Effector memory CD8-positive, alpha-beta T cell (primary cell): ENCODE data around the gene PARD3B.
"Not testable (repeated sequence)": the region's sequence is repeated elsewhere in the genome, so short reads cannot be mapped to it uniquely, and the experiment has no call there.

Experiments used
- ATAC-seq: fragments of 150-1000 bp; cut with Tn5 transposase; replicated peaks from 2 replicates; pipeline ENCODE4 v1.10.0; 2021; ENCODE audit warnings: mild to moderate bottlenecking, moderate library complexity
- DNase-seq, 3 experiments: peaks; one replicate each; pipeline ENCODE4 v3.0.0; 2021
- H3K27ac Mint-ChIP-seq, 2 donors: one replicate each; pipeline ENCODE4 v1.8.0; 2022; ENCODE audit warnings: mild to moderate bottlenecking in 2 of 2, mixed read lengths in 2 of 2, moderate library complexity in 2 of 2
- H3K27me3 Mint-ChIP-seq, 2 donors: one replicate each; pipeline ENCODE4 v1.8.0; 2022; ENCODE audit warnings: mixed read lengths in 2 of 2
- H3K36me3 Mint-ChIP-seq: one replicate; pipeline ENCODE4 v1.8.0; 2022; ENCODE audit warnings: mild to moderate bottlenecking, moderate library complexity, mixed read lengths; ENCODE audit not compliant: insufficient read depth
- H3K4me1 Mint-ChIP-seq, 2 donors: one replicate each; pipeline ENCODE4 v1.8.0; 2022; ENCODE audit warnings: low read depth in 2 of 2, mixed read lengths in 2 of 2
- H3K4me3 Mint-ChIP-seq, 2 donors: one replicate each; pipeline ENCODE4 v1.8.0; 2022; ENCODE audit warnings: mild to moderate bottlenecking in 2 of 2, mixed read lengths in 2 of 2, moderate library complexity in 2 of 2
- H3K9me3 Mint-ChIP-seq, 2 donors: one replicate each; pipeline ENCODE4 v1.8.0; 2022; ENCODE audit warnings: mixed read lengths in 2 of 2

The PARD3B gene

DNA sequence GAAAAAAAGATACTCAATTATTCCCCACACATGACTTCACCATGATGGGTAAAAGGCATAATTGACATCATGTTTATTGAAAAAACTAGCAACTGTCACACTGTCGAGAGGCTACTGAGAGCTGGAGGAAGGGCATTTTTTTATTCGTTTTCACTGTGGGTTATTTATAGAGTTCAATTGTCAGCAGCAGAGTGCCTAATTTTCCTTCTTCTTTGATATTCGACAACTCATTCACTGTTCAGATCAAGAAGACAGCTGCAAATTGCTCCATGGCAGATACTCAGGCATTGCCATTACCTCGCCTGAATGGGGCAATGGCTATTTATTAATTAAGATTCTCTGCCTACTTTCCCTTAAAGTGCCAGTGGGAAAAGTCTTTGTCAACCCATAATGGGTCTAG, 939.5 kb downstream of the PARD3B start:
- DNase-seq (no peak), ATAC-seq (no peak)
- H3K36me3 Mint-ChIP-seq, result no peaks in the 10 kb centered on the region
- no peaks in the 10 kb centered on the region for H3K9me3 Mint-ChIP-seq
- H3K4me1 Mint-ChIP-seq, result no peaks in the 10 kb centered on the region
- no peak overlapping the region for H3K4me3 Mint-ChIP-seq
- no peak overlapping the region for H3K27ac Mint-ChIP-seq
- no peaks in the 10 kb centered on the region for H3K27me3 Mint-ChIP-seq

DNA sequence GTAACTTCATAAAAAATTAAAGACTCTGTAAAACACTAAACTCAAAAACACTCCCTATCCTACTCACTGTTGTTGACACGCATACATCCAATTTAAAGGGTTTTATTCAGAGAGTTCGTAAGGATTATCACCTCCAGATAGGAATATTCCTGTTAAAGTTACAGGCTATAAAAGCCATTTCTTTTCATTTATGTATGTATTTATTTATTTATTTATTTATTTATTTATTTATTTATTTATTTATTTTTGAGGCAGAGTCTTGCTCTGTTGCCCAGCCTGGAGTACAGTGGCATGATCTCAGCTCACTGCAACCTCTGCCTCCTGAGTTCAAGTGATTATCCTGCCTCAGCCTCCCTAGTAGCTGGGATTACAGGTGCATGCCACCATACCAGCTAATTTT, 948.3 kb downstream of the PARD3B start:
- not testable (repeated sequence) for H3K27me3 Mint-ChIP-seq, H3K4me1 Mint-ChIP-seq, H3K36me3 Mint-ChIP-seq, ATAC-seq, DNase-seq, H3K4me3 Mint-ChIP-seq, H3K9me3 Mint-ChIP-seq, H3K27ac Mint-ChIP-seq

DNA sequence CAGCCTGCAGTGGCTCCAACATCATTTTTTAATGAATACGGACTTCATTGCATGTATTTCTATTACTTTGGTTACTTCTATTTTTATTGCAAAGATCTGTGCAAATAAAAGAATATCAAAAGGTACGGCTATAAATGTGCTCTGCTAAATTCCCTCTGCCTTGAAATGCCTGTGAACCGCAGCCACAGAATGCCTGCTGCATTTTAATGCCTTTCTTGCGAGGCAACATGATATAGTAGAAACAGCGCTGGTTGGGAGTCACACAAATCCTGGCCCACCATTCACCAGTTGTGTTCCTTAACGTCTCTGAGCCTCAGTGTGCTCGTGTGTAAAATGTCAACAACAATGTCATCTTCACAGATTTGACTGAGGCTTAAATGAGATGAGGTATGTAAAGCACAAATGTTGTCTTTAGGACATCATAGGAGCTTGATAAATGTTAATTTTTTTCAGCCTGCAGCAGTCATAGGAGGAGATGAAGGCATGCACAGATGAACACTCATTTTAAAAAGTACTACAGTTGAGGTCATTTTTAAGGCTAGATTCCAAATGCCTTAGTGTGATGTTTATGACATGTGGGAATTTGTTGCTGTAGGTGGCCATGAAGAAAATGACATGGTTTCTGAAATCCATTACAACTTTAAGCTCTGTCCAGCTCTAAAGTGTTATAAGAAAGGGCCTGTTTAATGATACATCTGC, 949.4 kb downstream of the PARD3B start:
- H3K9me3 Mint-ChIP-seq, result no peaks in the 10 kb centered on the region
- H3K36me3 Mint-ChIP-seq, result no peaks in the 10 kb centered on the region
- H3K27me3 Mint-ChIP-seq, result no peaks in the 10 kb centered on the region
- ATAC-seq, result no peak
- no peaks in the 10 kb centered on the region for H3K4me1 Mint-ChIP-seq
- no peak overlapping the region for H3K27ac Mint-ChIP-seq
- DNase-seq, result no peak
- H3K4me3 Mint-ChIP-seq, result no peak overlapping the region

DNA sequence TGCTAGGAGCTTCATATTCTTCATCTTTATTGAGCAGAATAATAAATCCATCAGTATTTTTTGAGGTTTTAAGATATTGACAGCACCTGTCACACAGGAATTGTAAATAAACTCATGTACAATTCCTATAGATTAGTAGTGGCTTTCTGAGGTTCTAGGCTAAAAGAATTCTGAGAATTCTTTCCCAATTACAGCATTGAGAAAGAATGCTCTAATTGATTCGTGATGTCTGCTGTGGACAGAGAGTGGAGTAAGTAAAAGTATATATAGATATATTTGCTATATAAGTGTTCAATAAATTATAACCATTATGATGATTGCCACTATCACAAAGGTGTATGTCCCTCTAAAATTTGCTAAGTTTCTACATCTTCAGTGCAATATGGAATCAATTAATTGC, 950.5 kb downstream of the PARD3B start:
- ATAC-seq (no peak), DNase-seq (no peak)
- Mint-ChIP-seq H3K4me3 (no peak overlapping the region), H3K27me3 (no peaks in the 10 kb centered on the region), H3K9me3 (no peaks in the 10 kb centered on the region), H3K36me3 (no peaks in the 10 kb centered on the region), H3K27ac (no peak overlapping the region), H3K4me1 (no peaks in the 10 kb centered on the region)

DNA sequence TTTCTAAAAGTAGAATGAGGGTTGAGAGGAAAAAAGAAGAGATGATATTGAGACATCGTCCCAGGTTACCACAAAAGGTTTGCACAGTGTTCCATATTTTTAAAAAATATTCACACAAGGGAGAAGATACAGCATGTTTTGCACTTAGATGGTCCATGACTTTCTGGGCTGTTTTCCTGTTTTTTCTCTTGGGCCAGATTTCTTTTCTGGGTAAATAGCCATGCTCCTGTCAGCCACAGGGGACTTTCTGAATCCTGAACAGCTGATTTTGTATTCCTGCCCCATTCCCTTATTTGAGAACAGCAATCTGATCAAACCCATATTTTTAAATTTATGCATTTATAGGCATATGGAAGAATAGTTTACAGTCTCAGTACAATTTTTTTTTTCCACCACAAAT, 951.1 kb downstream of the PARD3B start:
- Mint-ChIP-seq H3K4me3 (no peak overlapping the region), H3K36me3 (no peaks in the 10 kb centered on the region), H3K27ac (no peak overlapping the region), H3K9me3 (no peaks in the 10 kb centered on the region), H3K4me1 (no peaks in the 10 kb centered on the region), H3K27me3 (no peaks in the 10 kb centered on the region)
- DNase-seq (no peak), ATAC-seq (no peak)

DNA sequence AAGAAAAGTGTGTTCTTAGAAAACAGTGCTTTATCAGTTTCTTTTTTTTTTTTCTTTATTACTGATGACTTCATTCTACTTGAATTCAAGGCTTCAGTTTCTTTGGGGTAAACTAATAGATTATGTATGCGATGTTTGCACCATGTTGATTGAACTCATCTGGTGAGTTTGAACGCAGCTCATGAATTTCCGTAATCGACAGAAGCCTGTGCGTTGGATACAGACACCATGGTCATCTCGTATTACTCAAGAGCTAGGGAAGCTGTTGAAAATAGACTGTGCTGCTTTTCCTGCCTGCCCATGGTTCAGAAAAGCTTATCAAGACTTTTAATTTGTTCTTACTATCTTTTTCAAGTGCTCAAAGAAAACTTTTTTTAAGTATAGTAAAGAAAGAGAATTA, 951.5 kb downstream of the PARD3B start:
- no peak for ATAC-seq
- H3K4me3 Mint-ChIP-seq, result no peak overlapping the region
- no peak overlapping the region for H3K27ac Mint-ChIP-seq
- H3K27me3 Mint-ChIP-seq, result no peaks in the 10 kb centered on the region
- H3K36me3 Mint-ChIP-seq, result no peaks in the 10 kb centered on the region
- DNase-seq, result no peak
- H3K9me3 Mint-ChIP-seq, result no peaks in the 10 kb centered on the region
- H3K4me1 Mint-ChIP-seq, result no peaks in the 10 kb centered on the region

DNA sequence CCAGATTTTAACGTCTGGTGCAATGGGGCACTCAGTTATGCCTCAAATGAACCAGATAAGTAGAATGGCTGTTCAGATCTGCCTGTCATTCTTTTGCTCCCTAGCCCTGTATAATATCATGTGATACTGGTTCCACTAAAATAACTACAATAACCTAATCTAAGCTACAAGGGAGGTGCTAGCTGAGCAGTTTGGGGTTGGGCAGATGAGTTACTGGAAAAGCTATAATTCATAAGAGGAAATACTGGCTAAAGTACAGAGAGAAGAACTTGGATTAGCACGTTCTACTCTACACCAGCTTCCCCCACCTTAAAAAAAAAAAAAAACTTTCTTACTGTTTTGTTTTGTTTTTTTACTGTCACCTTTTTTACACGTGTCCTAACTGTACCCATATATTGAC, 953.7 kb downstream of the PARD3B start:
- Mint-ChIP-seq H3K36me3 (no peaks in the 10 kb centered on the region), H3K27ac (no peak overlapping the region), H3K4me1 (no peaks in the 10 kb centered on the region), H3K4me3 (no peak overlapping the region), H3K27me3 (no peaks in the 10 kb centered on the region), H3K9me3 (no peaks in the 10 kb centered on the region)
- no peak for ATAC-seq
- DNase-seq, result no peak

DNA sequence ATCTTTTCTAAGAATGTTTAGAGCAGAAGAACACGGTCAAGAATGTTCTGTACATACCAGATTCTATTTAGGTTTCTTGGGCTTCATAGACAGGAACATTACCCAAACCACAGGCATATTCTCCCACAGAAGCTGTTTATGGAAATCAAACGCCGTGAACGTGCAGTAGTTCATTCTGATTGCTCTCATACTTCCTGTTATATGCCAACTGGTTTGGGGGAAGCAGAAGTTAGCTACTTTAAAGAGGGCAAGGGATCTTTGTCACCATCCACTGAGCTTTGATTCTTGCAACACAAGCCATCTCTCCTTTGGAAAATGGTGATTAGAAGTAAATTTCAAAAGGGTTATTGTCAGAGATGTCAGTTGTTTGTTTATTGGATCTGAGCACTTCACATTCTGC, 954.8 kb downstream of the PARD3B start:
- DNase-seq, result no peak
- Mint-ChIP-seq H3K9me3 (no peaks in the 10 kb centered on the region), H3K27ac (no peak overlapping the region), H3K27me3 (no peaks in the 10 kb centered on the region), H3K36me3 (no peaks in the 10 kb centered on the region), H3K4me3 (no peak overlapping the region), H3K4me1 (no peaks in the 10 kb centered on the region)
- ATAC-seq, result no peak

DNA sequence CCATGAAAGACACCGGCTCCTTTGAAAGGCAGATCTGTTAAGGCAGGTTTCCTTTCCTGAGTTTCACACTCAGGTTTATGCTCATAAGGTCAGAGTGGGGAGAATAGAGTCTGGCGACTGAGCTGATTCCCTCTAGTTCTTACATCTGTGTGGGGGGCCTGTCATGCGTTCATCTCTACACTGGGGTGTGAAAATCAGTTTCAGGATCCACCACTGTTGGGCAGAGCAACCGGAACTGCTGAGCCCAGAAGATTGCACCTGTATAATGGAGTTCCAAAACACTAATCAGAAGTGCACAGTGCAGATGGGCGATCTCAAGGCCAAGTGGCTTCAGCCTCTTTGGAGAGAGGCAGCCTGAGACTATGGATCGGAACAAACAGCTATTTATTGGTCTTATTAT, 955.7 kb downstream of the PARD3B start:
- no peak for ATAC-seq
- no peaks in the 10 kb centered on the region for H3K9me3 Mint-ChIP-seq
- no peaks in the 10 kb centered on the region for H3K27me3 Mint-ChIP-seq
- H3K4me3 Mint-ChIP-seq, result no peak overlapping the region
- no peaks in the 10 kb centered on the region for H3K36me3 Mint-ChIP-seq
- H3K4me1 Mint-ChIP-seq, result no peaks in the 10 kb centered on the region
- DNase-seq, result no peak
- no peak overlapping the region for H3K27ac Mint-ChIP-seq

DNA sequence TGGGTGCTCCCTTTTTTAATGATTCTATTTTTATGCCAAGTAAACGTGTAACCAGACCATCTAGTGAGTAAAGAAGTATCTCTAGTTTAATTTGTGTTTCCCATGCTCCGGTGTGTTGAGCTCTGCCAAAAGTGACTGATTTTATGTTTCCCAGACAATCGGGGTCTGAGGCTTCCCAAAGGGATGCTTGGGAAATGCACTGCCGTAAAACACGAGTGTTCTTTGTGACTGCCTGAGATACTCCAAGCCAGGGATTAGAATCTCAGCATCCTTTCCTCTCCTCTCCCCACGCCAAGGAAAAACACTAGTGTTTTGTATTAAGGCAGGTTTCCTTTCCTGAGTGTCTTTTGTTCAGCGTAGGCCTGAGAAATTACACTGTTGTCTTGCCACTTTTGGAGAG, 956.6 kb downstream of the PARD3B start:
- Mint-ChIP-seq H3K27me3 (no peaks in the 10 kb centered on the region), H3K4me3 (no peak overlapping the region)
- ATAC-seq, result no peak

DNA sequence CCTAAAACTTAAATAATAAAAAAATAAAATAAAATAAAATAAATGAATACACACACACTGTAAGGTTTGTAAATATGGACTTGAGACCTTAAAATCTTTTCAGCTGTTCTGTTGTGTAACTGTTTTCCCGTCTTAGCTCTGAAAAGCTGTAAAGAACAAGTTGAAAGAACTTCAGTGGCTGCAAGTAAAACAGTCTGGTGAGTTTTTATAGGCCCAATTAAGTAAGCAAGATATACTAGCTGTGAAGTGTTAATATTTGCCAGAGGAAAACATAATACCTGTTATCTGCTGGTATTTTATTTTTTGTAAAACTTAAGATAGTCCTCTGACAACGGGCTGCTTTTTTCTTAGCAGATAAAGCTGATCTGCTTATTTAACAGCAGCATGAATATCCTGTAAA, 960.1 kb downstream of the PARD3B start:
- no peak overlapping the region for H3K27ac Mint-ChIP-seq
- H3K27me3 Mint-ChIP-seq, result no peaks in the 10 kb centered on the region
- ATAC-seq (no peak), DNase-seq (no peak)
- no peaks in the 10 kb centered on the region for H3K9me3 Mint-ChIP-seq
- no peaks in the 10 kb centered on the region for H3K36me3 Mint-ChIP-seq
- no peak overlapping the region for H3K4me3 Mint-ChIP-seq
- H3K4me1 Mint-ChIP-seq, result no peaks in the 10 kb centered on the region

More for the DNA sequence above, 956.6 kb downstream of the PARD3B start:
- H3K4me1 Mint-ChIP-seq, result no peaks in the 10 kb centered on the region
- H3K36me3 Mint-ChIP-seq, result no peaks in the 10 kb centered on the region
- H3K27ac Mint-ChIP-seq, result no peak overlapping the region
- no peak for DNase-seq
- H3K9me3 Mint-ChIP-seq, result no peaks in the 10 kb centered on the region

DNA sequence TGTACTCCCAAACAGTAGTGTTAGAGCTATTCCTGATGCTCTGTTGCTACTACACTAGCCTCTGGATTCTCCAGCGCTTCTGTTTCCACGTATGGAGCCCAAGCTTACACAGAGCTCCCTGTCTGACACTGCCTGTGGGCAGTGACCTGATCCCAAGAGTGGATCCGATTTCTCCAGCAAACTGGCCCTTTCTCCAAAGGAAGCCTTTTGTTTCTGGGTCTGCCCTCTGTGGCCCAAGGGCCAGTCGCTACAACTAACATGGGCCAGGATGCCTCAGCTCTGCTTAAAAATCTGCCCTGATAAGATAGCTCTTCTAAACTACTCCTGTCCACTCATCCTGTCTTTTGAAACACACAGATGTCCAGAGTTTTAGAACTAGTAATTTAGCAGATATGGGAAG, 964.4 kb downstream of the PARD3B start:
- Mint-ChIP-seq H3K36me3 (no peaks in the 10 kb centered on the region), H3K27ac (no peak overlapping the region), H3K4me3 (no peak overlapping the region), H3K9me3 (no peaks in the 10 kb centered on the region), H3K4me1 (no peaks in the 10 kb centered on the region), H3K27me3 (no peaks in the 10 kb centered on the region)
- ATAC-seq (no peak), DNase-seq (no peak)

DNA sequence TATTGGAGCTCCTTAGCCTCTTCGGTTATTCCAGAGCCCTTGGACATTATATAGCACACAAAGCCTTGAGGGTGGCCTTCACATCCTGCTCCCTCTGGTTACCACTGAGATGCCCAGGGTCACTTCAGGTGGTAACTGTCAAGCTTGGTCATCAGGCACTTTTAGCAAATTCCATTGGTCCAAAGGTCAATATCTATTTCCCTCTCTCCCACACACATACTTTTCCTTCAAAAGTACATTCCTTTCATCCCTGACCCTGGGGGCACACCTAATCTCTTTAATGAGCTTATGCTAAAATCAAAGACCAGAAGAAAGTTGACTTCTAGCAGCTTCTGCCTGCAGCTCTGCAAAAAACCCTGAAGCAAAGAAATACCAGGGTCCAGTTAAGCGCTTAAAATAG, 965.1 kb downstream of the PARD3B start:
- Mint-ChIP-seq H3K4me1 (no peaks in the 10 kb centered on the region), H3K27ac (no peak overlapping the region), H3K27me3 (no peaks in the 10 kb centered on the region), H3K4me3 (no peak overlapping the region), H3K9me3 (peaks cover 0 to 2% of the 10 kb centered on the region in 2 donors), H3K36me3 (no peaks in the 10 kb centered on the region)
- DNase-seq (no peak), ATAC-seq (no peak)

DNA sequence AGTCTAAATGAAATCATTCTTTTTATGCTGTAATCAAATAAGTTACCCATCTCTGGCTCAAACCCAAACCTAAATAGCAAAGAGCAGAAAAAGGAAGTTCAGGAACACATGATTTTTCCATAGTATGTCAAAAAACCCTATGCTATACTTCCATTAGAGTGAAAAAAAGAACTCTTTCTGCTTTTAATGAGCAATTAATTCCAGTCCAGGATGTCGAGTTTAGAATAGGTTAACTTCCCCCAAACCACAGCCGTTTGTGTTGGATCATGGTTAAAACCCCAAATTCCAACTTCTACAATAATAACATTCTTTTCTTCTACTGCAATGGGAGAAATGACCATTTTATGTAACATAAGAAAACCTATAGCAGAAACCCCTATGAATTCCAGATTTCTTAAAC, 965.9 kb downstream of the PARD3B start:
- DNase-seq (no peak), ATAC-seq (no peak)
- Mint-ChIP-seq H3K27me3 (no peaks in the 10 kb centered on the region), H3K9me3 (peaks cover 0 to 2% of the 10 kb centered on the region in 2 donors), H3K4me3 (no peak overlapping the region), H3K4me1 (no peaks in the 10 kb centered on the region), H3K36me3 (no peaks in the 10 kb centered on the region), H3K27ac (no peak overlapping the region)

DNA sequence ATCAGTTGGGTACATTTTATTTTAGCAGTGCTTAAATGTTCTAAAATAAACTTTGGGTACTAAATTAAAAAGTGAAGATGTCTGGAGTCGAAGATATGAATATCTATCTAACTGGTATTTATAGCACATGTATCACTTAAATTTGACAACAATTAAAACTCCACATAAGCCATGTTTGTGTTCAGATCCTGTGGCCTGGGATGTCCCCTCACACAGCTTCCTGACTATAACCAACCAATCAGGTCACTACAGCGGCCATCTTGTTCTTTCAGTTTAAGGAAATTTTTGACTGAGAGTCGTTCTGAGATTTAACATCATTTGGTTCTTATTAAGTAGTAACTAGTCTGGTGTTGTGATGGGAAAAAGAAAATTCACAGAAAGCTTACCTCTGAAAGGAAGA, 966.4 kb downstream of the PARD3B start:
- Mint-ChIP-seq H3K4me3 (no peak overlapping the region), H3K9me3 (peaks cover 0 to 2% of the 10 kb centered on the region in 2 donors), H3K4me1 (no peaks in the 10 kb centered on the region), H3K27ac (no peak overlapping the region), H3K27me3 (no peaks in the 10 kb centered on the region), H3K36me3 (no peaks in the 10 kb centered on the region)
- DNase-seq (no peak), ATAC-seq (no peak)
